ENCODE results near the gene ENOX1.
"Not testable (repeated sequence)": the region's sequence is repeated elsewhere in the genome, so short reads cannot be mapped to it uniquely, and the experiment has no call there.

Gene ENOX1

DNA sequence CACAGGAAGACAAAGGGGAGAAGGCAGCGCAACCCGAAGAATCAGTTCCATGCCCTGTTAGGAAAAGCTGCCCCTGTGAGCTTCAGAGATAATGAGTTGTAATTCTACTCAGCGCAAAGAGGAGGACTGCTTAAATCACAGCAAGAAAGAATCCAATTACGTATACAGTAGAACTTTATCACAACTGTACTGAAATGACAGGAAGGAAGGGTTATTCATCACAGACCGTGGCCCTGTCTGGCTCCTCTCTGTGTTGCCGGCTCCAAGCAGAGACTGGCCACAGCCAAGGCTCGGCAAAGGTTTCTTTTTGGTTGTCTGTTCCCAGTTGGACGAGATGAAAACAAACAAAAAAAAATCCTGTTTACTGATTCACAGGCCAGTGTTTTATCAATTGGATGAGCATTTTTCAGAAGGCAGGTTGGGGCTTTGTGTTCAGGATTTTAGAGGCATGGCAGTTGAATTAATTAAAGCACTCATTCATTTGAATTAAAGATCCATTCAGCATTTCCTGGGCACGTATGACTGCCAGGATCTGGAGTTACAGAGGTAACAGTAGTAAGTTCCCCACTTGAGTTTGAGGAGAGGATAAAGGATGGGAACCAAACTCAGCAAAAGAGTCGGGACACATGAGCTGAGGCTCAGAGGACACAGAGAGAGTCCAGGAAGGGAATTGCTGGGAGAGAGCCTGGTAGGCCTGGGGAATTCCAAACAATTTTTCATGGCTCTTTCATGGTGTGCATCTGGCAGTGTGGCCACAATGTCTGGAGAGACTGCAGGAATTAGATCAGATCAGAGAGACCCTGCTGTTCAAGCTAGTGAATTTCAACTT is 422.3 kb downstream of the ENOX1 start:
- H3K4me1 Mint-ChIP-seq = peaks cover 20% of the 10 kb centered on the region
- no peaks in the 10 kb centered on the region for H3K9me3 Mint-ChIP-seq
- H3K4me3 Mint-ChIP-seq = no peak overlapping the region
- H3K36me3 Mint-ChIP-seq = no peaks in the 10 kb centered on the region
- CTCF ChIA-PET = no interaction called here
- H3K27ac Mint-ChIP-seq = no peak overlapping the region
- H3K27me3 Mint-ChIP-seq = no peaks in the 10 kb centered on the region
- DNase-seq = no peak

DNA sequence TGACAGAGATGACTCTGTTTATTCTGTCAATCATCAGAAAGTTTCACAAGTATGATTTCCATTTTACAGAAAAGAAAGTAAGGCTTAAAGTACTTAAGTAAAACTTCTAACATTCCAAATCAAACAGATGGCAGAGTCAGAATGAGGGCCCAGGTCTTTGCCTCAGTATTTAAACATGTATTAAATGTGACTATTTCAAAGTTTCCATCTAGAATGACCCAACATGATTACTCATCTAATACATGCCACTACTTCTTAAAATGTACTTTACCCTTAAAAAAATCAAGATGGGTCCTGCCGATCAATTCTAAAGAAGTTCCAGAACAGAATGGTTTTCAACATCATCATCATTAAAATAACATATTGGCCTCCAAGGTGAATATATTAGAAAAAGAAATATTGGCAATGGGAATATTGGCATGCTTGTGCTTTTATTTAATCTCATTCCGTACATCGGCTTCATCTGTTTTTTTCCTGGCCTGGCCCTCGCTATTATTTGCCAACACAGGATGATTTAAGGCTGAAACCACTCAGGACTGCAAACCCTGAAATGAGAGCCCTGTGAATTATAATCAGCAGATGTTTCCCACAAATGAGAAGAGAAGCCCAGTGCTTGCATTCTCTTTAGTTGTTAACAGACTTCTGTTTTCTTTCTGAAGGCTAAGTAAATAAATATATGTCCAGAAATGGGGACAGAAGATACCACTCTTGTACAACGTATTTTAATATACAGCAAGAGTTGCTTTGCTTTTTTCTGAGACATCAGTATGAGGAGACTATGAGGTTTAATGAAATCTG is 423.4 kb downstream of the ENOX1 start:
- no peaks in the 10 kb centered on the region for H3K36me3 Mint-ChIP-seq
- no peaks in the 10 kb centered on the region for H3K27me3 Mint-ChIP-seq
- DNase-seq = no peak
- H3K9me3 Mint-ChIP-seq = no peaks in the 10 kb centered on the region
- no peak overlapping the region for H3K27ac Mint-ChIP-seq
- peaks cover 12% of the 10 kb centered on the region for H3K4me1 Mint-ChIP-seq
- CTCF ChIA-PET = no interaction called here
- H3K4me3 Mint-ChIP-seq = no peak overlapping the region

DNA sequence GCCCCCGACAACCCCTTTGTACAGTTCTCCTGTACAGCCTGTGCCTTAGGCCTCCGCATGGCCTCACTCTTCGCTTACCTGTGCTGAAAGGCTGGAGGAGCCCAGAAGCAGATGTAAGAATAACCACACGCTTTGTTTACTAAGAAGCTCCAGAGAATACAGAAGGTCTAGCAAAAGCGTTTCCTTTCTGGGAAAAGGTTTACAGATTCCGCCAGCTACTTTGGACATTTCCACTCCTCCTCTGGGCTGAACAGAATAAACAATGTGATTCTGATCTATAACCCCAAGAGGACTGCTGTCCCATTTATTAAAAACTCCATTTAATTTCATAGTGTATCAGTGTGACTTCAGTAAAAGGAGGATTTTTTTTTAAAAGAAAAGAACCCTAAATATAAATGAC is 424.2 kb downstream of the ENOX1 start:
- Mint-ChIP-seq H3K27ac (no peak overlapping the region), H3K9me3 (no peaks in the 10 kb centered on the region), H3K4me1 (peaks cover 9% of the 10 kb centered on the region), H3K4me3 (no peak overlapping the region), H3K36me3 (no peaks in the 10 kb centered on the region), H3K27me3 (no peaks in the 10 kb centered on the region)
- no peak for DNase-seq
- CTCF ChIA-PET = no interaction called here

DNA sequence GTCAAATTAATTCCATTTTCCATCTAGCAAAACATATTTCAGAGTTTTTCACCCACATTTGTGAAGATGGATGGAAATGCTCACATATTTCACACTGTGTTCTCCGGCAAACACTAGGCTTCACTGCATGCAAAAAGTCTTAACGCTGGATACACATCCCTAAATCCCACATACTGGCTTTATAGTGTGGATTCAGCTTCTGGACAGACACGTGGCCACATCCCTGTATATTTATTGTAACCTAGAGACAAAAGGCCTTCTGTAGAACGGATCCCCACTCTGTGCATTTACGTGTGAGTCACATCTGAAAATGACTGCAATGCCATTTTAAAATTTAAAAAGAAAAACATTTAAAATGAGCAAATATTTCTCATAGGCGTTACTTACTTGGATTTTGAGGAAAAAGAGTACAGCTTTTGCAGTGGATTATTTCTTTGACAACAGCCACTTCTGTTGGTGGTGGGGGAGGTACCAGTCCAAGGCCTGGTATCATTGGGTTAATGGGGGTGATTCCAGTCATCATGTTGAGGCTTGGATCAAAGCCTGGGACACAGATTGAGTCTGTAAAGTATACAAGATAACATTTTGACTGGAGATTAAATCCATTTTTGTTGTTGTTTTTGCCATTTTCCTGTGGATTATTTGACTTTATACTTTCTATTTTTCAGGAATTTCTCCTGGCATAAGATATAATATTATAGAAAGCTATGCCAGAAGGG is 425.7 kb downstream of the ENOX1 start:
- CTCF ChIA-PET = no interaction called here
- Mint-ChIP-seq H3K36me3 (no peaks in the 10 kb centered on the region), H3K4me1 (peaks cover 14% of the 10 kb centered on the region)

DNA sequence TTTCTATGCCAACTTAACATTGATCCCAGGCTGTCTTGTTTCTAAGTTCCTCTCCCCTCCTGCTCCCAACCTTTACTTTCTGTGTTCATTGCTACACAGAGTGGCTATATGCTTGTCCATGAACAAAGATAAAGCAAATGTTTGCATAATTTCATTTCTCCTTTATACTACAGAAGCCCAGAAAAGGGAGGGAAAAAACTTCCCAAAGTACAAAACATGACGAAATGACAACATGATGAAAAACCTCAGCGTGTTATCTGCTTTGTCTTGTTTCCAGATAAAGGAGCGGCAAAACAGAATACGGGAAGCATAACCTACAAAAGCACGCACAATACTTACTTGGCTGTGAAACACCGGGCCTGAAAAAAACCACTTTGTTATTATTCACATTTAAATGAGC is 426.6 kb downstream of the ENOX1 start:
- H3K27me3 Mint-ChIP-seq = no peaks in the 10 kb centered on the region
- H3K4me1 Mint-ChIP-seq = peaks cover 14% of the 10 kb centered on the region
- no peaks in the 10 kb centered on the region for H3K9me3 Mint-ChIP-seq
- CTCF ChIA-PET = no interaction called here
- no peak overlapping the region for H3K4me3 Mint-ChIP-seq
- DNase-seq = no peak
- H3K36me3 Mint-ChIP-seq = no peaks in the 10 kb centered on the region
- no peak overlapping the region for H3K27ac Mint-ChIP-seq

More for the DNA sequence above, 425.7 kb downstream of the ENOX1 start:
- Mint-ChIP-seq H3K9me3 (no peaks in the 10 kb centered on the region), H3K27me3 (no peaks in the 10 kb centered on the region), H3K4me3 (no peak overlapping the region), H3K27ac (no peak overlapping the region)
- DNase-seq = no peak

DNA sequence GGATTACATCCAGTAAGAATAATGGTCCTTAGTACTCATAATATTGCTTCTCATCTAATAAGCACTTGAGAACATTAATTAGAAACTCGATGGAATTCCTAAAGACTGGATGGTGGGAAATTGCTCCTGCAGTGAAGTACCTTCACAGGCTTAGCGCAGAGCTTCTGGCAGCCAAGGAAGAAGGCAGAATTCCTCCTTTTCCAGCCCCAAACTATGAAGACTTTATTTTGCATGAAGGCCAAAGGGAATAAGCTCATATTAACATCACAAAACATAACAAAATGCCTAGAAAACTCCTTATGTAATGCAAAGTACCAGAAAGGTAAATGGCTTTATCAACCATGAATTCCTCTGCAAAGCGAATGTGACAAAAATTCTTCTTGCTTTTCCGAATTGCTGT is 427.2 kb downstream of the ENOX1 start:
- H3K4me1 Mint-ChIP-seq = peaks cover 14% of the 10 kb centered on the region
- no peaks in the 10 kb centered on the region for H3K36me3 Mint-ChIP-seq
- no peaks in the 10 kb centered on the region for H3K9me3 Mint-ChIP-seq
- H3K27ac Mint-ChIP-seq = no peak overlapping the region
- H3K4me3 Mint-ChIP-seq = no peak overlapping the region
- DNase-seq = no peak
- CTCF ChIA-PET = no interaction called here
- H3K27me3 Mint-ChIP-seq = no peaks in the 10 kb centered on the region

DNA sequence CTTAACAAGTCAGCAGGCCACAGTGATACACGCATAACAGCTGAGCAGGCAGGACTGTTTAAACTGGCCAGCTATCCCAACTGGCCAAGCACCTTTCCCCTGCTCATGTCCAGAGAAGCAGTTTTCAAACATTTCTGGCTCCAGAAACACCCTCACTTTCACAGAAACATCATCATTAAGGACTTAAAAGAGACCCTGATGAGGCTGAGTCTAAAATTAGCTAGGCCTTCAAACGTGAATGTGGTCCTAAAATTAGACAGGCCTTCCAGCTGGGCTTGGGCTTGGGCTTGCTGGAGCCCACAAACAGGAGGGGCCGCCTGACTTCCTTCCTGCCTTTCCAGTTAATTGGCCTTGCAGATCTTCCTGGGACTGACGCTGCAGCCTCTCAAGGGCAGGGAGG is 429.2 kb downstream of the ENOX1 start:
- Mint-ChIP-seq H3K4me1 (peaks cover 14% of the 10 kb centered on the region), H3K36me3 (no peaks in the 10 kb centered on the region), H3K9me3 (no peaks in the 10 kb centered on the region), H3K4me3 (no peak overlapping the region), H3K27me3 (no peaks in the 10 kb centered on the region), H3K27ac (no peak overlapping the region)
- CTCF ChIA-PET = no interaction called here
- no peak for DNase-seq

DNA sequence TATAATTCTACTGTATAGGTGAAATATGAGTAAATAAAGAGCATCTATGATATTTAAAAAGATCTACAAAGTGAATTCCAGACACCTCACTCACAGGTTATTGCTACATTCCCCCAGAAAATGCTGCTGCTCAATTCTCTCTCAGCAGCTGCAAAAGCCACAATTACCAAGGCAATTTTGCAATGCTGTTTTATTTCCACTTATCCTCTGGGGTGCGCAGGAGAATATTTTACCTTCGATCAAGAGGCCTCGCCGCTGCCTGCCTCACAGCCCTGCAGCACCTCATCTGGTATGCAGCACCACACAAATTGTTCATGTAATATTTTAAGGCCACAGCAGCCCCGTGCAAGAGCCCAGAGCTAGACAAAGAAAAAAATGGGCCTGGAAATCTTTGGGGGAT is 430.2 kb downstream of the ENOX1 start:
- H3K27me3 Mint-ChIP-seq = no peaks in the 10 kb centered on the region
- no peaks in the 10 kb centered on the region for H3K9me3 Mint-ChIP-seq
- H3K27ac Mint-ChIP-seq = no peak overlapping the region
- CTCF ChIA-PET = interaction anchor here (1.4 kb wide), 1 partner anchor 12 kb away, joined by 3 read pairs; no protein-coding TSS in a partner anchor
- H3K4me3 Mint-ChIP-seq = no peak overlapping the region
- no peak for DNase-seq
- peaks cover 14% of the 10 kb centered on the region for H3K4me1 Mint-ChIP-seq
- no peaks in the 10 kb centered on the region for H3K36me3 Mint-ChIP-seq

DNA sequence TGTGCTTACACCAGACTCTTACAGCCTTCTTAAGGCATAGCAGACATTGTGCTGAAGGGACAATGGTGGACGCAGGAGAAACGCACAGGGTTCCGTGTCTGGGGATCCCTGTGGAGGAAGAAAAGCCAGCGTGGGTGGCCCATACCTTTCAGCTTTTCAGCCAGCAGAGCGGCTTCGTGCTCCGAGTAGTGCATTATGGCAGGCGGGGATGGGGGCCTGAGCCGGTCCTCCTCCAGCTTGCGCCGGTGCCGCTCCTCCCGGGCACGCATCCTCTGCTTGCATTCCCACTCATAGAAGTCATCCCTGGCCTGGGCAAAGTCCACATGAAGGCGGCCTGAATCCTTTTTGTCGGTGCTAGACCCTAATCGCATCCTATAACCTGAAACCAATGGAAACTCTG is 431.0 kb downstream of the ENOX1 start:
- no peaks in the 10 kb centered on the region for H3K27me3 Mint-ChIP-seq
- H3K27ac Mint-ChIP-seq = no peak overlapping the region
- no peak for DNase-seq
- CTCF ChIA-PET = interaction anchor here (1.4 kb wide), 1 partner anchor 12 kb away, joined by 3 read pairs; no protein-coding TSS in a partner anchor
- H3K4me1 Mint-ChIP-seq = peaks cover 14% of the 10 kb centered on the region
- no peaks in the 10 kb centered on the region for H3K9me3 Mint-ChIP-seq
- H3K4me3 Mint-ChIP-seq = no peak overlapping the region
- H3K36me3 Mint-ChIP-seq = no peaks in the 10 kb centered on the region

DNA sequence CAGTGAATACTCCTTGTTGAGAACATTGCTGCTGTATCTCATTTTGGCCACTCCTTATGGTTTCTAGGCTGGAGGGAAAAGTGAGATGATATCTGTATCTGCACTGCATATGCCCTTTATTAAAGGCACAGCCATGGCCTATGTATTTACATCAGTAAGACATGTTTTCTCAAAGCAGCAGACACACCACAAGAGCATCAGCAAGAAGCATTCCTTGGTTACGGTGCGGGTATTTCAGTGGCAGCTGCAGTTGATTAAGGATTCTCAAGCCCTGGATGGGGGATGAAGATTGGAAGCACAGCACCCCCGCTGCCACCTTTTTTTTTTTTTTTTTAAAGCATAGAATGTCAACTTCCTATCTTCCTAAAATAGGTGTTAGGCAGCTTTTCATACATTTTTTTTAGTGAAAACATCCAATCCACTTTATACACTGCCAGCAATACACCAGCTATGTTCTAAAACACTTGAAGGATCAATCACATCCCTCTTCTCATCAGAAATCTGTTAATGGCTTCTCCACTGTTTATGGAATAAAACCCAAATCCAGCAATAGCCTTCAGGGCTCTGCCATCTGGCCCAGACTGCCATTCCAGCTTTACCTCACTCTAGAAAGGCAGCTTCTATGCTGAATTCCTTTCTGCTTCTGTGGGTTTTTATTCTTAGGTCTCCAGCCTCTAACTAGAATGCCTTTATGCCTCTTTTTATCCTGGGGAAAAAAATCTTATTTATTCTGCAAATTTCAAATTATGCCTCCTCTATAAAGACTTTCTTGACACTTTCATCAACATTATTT is 432.4 kb downstream of the ENOX1 start:
- no peak overlapping the region for H3K4me3 Mint-ChIP-seq
- no peak overlapping the region for H3K27ac Mint-ChIP-seq
- no peaks in the 10 kb centered on the region for H3K9me3 Mint-ChIP-seq
- H3K36me3 Mint-ChIP-seq = no peaks in the 10 kb centered on the region
- no peak for DNase-seq
- CTCF ChIA-PET = no interaction called here
- H3K27me3 Mint-ChIP-seq = no peaks in the 10 kb centered on the region
- H3K4me1 Mint-ChIP-seq = peaks cover 14% of the 10 kb centered on the region

DNA sequence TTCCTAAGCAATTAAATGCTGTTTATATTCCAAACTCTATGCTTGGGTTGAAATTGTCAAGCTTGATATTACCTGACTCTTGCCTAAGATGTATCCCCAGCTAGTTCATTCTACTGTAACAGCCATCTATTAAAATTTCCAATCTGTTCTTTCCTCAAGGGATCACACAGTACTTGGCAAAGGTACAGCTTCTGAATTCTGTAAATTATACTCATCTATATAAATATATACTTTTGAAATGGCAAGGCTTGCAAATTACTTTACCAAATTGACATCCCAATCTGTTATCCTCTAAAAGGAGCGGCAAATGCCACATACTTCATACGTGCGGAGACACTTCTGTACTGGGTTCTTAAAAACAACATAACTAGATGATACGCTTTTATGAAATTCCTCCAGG is 433.1 kb downstream of the ENOX1 start:
- Mint-ChIP-seq H3K9me3 (no peaks in the 10 kb centered on the region), H3K36me3 (no peaks in the 10 kb centered on the region)
- CTCF ChIA-PET = no interaction called here

DNA sequence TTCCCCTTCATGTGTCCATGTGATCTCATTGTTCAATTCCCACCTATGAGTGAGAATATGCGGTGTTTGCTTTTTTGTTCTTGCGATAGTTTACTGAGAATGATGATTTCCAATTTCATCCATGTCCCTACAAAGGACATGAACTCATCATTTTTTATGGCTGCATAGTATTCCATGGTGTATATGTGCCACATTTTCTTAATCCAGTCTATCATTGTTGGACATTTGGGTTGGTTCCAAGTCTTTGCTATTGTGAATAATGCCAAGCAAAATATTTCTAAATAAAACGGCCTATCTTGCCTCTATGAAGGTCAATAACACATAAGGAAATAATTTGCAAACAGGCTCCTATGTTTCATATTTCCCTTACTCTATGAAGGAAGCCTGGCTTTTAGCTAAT is 435.2 kb downstream of the ENOX1 start:
- H3K4me1 Mint-ChIP-seq, DNase-seq, H3K27ac Mint-ChIP-seq, H3K4me3 Mint-ChIP-seq, H3K27me3 Mint-ChIP-seq, CTCF ChIA-PET, H3K9me3 Mint-ChIP-seq, H3K36me3 Mint-ChIP-seq: not testable (repeated sequence)

More for the DNA sequence above, 433.1 kb downstream of the ENOX1 start:
- DNase-seq = no peak
- Mint-ChIP-seq H3K4me1 (peaks cover 14% of the 10 kb centered on the region), H3K4me3 (no peak overlapping the region), H3K27me3 (no peaks in the 10 kb centered on the region), H3K27ac (no peak overlapping the region)

DNA sequence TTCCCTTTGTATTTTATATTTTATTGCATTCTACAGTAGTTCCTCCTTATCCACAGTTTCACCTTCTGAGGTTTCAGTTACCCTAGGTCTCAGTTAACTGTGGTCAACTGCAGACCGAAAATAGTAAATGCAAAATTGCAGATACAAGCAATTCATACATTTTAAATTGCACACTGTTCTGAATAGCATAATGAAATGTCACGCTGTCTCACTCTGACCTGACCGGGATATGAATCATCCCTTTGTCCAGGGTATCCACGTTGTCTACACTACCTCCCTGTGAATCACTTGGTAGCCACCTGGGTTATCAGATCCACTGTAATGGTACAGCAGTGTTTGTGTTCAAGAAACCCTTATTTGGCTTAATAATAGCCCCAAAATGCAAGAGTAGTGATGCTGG is 438.4 kb downstream of the ENOX1 start:
- no peaks in the 10 kb centered on the region for H3K9me3 Mint-ChIP-seq
- peaks cover 28% of the 10 kb centered on the region for H3K27me3 Mint-ChIP-seq
- DNase-seq = no peak
- no peaks in the 10 kb centered on the region for H3K4me1 Mint-ChIP-seq
- H3K36me3 Mint-ChIP-seq = no peaks in the 10 kb centered on the region
- no peak overlapping the region for H3K4me3 Mint-ChIP-seq
- no peak overlapping the region for H3K27ac Mint-ChIP-seq
- CTCF ChIA-PET = no interaction called here

DNA sequence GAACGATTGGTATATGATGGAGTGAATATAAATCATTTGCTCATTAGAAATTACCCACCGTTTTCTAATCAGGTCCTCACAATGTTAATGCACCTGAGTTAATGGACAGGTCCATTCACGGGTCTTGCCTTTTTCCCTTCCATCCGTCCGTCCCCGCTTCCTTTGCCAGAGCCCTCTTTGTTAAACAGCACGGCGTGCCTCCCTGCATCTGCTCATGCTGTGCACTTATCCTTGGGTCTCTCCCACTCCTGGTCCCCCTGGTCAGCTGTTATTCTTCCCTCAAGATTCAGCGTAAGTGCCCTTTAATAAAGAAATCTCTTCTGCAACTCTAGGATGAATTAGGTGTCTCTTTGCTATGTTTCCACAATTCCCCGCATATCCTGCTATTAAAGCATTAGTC is 438.9 kb downstream of the ENOX1 start:
- Mint-ChIP-seq H3K4me1 (no peaks in the 10 kb centered on the region), H3K9me3 (no peaks in the 10 kb centered on the region), H3K27ac (no peak overlapping the region), H3K27me3 (peaks cover 28% of the 10 kb centered on the region), H3K36me3 (no peaks in the 10 kb centered on the region), H3K4me3 (no peak overlapping the region)
- DNase-seq = no peak
- CTCF ChIA-PET = no interaction called here

All from activated naive CD4-positive, alpha-beta T cell treated with anti-CD3 and anti-CD28 coated beads, Interleukin-2, amount 10 ng/mL, durations not matched to agents 7 days and 5 days (primary cell).